NCI-H446 (cell line): ENCODE measurements around the gene DST.
"Not testable (repeated sequence)": the region's sequence is repeated elsewhere in the genome, so short reads cannot be mapped to it uniquely, and the experiment has no call there.

Source experiments
- DNase-seq, 2 experiments: peaks; one replicate each; lab custom pipeline; 2025; lab: John Stamatoyannopoulos, UW

Gene DST

DNA sequence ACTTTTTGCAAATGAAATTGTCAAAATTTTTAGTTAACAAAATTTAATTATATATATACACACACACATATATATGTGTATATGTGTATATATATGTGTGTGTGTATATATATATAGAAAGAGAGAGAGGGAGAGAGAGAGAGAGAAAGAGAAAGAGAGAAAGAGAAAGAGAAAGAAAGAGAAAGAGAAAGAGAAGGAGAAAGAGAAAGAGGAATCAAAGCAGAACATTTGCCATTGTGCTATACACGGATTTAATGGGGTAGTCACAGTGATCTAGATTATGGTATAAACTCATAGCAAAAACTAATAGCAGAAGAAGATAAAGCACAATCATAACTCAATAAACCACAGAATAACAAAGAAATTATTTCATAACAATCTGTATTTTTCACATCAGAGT, 126.7 kb downstream of the DST start:
- no peak for DNase-seq

DNA sequence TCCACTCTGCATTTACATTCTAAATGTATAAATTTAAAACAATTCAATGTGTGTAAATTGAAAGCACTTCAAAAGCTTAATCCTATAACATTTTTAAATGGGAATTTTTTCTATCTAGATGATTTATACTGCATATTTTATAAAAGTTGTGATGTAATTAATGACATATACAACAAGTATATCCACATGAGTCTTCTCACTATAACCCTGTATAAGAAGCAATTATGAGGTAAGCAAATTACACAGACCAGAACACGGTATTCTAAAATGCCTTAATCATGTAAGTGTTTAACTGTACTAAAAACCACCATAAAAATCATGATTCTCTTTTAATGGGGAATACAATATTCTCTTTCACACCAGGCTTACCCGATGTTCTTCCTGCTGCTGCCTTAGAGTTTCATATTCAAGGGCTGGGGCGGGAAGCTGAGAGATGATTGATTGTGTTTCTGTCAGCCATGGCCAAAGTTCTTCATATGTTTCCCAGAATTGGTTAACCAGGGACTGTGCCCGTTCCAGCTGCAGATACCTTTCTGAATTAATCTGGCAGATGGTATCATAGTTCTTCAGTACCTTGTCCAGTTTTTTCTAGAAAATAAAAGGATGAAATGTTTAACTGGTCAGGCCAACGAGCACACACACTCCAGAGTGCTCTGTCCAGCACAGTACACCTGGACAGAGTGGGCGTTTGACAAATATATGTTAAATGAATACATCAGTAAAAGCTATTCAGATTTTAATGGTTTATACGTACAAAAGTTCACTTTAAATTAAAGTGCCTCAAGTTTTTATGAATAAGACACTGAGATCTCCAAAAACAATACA, 127.4 kb downstream of the DST start:
- no peak for DNase-seq

DNA sequence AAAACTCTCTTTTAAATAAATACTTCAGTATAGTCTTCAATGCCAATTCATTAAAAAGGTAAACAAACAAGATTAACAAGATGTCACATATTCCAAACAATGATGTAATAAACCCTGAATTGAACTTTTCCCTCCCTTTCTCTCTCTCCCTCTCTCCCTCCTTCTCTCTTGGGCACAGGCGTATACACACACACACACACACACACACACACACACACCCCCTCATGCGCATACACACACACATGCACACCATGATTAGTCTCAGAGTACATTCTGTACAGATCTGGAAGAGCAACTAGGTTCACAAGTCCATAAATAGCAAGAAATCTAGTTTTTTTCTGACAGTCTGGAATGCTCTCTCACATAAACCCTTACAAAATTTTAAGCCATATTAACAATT, 128.3 kb downstream of the DST start:
- DNase-seq: no peak

DNA sequence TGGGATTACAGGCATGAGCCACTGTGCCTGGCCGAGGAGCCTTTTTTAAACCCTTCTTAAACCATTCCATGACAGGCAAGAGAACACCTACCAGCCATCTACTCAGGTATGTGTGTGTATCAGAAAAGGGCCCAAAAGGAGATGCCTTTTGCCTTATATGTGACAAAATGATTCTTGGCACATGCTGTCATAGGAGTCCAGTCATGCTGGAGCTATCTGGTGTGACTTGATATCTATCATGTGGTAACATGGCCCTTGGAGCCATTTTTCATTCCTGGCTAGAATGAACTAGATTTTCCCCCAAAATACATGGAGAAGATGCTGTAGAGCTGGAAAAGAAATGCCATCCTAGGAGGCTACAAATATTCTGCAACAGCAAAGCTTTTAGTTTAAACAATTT, 129.1 kb downstream of the DST start:
- DNase-seq: no peak

DNA sequence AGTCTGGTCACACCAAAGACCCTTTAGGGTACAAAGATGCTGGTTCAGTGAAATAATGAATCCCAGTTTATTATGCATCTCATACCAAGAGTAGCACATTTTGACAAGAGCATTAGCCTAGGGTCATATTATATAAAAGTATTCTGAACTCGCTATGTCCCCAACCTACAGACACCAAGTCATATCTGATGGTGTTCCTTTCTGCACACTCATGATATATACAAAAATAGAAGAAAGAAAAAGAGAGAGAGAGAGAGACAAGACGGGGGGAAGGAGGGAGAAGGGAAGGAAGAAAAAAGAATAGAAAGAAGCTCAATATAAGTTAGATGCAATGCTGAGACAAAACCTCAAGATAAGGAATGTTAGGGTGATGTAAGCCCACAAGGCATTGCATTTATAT, 131.1 kb downstream of the DST start:
- DNase-seq: no peak

DNA sequence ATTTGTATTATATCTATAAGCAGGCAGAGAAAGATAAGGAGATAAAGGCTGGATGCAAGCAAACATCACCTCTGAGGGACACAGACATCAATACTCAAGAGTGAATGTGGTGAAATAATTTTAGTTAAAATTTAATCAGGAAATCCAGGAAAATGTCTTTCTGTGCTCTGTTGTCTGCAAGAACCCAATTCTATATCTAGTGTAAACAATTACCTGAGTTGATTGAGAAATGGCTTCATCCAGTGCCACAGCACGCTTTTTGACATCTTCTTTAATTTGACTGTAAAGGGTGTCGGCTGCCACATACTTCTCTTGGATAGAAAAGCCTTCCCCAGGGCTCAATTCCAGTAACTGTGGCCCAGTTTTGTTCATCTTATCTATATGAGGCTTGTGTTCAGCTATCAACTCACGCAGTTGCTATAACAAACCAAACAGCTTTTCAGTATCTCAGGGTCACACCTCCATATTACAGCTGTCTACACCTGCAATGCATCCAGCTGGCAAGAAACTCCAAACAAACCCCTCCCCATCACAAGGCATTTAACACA, 131.6 kb downstream of the DST start:
- no peak for DNase-seq

DNA sequence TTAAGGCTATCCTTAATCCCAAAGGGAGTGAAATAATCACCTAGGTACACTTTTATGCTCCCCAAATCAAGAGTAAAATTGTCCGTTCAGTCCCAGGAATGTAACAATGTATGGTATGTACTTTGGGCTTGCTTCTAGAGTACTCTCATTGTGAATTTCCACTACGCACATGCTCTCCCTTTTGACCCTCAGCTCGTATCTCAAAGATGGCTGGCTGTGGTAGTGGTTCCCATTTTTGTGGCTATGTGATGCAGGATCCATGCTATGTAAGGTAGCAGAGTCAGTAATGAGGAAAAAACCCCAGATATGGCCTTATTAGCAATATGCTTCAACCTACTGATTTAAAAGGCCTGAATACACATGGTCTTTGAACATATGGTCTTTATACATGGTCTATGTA, 133.7 kb downstream of the DST start:
- no peak for DNase-seq

DNA sequence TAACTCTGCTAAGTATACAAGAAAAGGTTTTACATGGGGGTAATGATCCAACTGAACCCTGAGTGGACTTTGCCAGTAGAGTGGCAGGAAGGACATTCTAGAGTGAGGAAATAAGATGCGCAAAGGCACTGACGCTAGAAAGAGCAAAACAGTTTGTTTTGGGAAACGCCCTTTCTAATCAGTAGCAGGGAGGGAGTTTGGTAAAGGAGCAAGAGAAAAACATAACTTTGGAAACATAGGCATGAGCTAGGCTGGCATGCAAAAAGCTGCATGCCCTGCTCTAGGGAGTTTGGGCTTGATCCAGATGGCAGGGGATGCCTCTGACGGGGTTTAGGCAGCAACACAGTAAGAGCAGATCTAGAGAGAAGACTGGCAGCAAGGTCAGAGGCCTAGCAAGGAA, 135.2 kb downstream of the DST start:
- DNase-seq: no peak

DNA sequence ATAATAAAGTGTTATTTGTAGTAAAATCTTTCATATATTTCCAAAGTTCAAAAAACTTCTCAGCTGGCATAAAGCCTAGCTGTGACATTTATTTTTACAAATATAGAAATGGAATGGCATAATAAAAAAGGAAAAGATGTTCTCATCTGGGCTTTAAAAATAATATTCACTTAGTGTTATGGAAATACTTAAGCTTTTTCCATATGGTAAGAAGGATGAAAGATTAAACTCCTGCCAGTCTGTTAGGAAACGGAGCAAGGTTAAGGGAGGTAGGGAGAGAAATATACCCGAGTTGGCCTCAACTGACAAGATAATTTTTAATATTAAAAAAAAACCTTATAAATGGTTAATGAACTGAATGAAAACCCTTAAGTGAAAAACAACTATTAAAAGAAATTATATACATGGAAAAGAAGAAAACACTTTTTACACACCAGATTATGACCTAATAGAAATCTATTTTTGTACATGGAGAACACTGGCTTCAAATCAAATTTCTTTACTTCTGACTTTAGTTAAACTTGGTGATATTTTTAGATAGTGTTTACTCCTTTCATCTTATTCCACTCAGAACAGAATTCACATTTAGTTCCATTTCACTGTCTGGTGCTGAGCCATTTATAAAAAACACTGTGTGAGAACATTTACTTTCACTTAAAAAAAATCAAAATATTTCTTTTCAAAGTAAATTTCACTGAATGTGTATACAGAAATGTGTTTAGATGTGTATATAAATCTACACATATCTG, 137.0 kb downstream of the DST start:
- no peak for DNase-seq

DNA sequence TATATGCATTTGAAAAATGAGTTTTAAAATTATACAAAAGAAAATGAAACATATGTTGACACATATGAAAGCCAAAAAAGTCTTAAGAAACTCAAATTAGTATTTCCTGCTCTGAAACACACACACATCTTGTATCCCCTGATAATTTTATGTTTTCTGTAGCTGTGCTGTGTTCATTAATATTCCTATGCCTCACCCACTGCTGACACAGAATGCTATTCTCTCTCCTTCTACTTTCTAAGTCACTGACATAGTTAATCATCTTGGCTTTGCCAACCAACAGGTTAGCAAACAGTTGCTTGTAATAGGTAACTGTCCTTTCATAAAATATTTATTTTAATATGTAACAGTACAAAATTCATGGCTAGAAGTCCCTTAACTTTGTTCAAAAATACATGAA, 140.7 kb downstream of the DST start:
- DNase-seq: no peak

DNA sequence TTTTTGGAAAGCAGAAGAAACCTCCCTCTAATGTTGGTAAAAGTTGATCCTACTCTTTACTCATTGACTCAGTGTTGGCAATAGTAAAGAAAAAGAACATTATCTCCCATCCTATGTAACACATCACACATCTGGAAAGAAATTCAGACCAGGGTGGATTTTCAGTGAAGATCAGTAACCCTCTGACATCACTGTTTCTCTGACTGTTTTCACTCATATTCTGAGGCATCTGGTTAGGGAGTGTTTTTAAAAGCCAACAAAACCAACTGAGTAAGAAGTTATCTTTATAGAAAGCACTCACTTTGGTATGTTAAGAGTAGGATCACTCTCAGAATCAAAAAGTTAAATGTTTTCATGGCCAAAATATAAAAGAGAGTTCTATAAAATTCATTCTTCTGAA, 143.6 kb downstream of the DST start:
- no peak for DNase-seq

DNA sequence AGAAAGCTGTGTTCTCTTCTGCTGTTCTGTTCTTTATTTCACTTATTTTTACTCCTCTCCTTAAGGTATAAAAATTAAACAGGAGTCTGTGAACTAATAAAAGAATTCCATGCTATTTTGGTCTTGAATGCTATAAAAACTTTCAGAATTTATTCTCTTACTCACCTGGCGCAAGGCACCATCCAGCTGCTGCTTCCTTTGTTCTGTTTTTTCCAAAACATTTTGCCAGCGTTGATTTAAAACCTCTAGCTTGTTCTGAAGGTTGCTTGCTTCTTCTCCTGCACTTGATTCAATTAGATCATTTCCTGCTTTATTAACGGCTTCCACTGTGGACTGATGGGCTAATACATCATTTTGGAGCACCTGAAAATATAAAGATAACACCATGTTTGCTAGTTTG, 145.0 kb downstream of the DST start:
- DNase-seq: no peak

DNA sequence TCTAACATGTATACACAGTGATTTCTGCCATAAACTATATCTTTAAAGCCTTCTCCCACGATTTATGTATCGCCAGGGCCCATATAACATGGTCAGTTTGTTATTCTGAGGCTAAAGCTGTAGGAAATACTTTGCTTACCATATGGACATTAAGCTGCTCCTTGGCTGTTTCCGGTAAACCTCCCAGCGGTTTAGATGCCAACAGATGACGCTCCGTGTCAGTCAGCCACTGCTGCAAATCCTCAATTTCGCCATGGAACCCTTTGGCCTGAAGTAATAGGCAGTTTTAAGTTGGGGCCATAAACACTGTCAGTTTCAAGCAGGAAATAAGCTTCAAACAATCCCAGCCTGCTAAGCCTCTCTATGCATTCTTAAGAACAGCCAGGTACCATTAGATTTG, 145.4 kb downstream of the DST start:
- no peak for DNase-seq

DNA sequence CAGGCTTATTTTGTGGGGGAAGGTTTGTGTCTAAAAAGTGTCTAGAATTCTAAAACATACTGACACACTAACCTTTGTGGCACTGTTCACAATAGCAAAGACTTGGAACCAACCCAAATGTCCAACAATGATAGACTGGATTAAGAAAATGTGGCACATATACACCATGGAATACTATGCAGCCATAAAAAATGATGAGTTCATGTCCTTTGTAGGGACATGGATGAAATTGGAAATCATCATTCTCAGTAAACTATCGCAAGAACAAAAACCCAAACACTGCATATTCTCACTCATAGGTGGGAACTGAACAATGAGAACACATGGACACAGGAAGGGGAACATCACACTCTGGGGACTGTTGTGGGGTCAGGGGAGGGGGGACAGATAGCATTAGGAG, 146.0 kb downstream of the DST start:
- not testable (repeated sequence) for DNase-seq

DNA sequence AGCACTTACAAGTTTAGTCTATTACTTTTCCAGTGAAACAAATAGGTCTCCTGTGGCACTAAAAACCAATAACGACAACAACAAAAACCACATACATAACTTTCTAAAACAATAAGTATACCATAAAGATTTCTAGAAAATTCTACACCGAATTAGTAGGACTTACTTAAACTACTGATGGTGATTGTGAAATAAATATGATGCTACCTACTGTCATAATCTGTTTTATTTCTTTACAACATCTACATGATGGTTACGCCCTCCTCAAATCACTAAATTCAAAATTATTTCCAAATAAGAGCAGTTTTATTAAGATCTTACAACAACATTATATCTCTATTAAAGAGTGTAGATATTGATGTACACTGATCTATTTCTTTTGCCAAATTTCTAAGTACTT, 147.0 kb downstream of the DST start:
- no peak for DNase-seq

DNA sequence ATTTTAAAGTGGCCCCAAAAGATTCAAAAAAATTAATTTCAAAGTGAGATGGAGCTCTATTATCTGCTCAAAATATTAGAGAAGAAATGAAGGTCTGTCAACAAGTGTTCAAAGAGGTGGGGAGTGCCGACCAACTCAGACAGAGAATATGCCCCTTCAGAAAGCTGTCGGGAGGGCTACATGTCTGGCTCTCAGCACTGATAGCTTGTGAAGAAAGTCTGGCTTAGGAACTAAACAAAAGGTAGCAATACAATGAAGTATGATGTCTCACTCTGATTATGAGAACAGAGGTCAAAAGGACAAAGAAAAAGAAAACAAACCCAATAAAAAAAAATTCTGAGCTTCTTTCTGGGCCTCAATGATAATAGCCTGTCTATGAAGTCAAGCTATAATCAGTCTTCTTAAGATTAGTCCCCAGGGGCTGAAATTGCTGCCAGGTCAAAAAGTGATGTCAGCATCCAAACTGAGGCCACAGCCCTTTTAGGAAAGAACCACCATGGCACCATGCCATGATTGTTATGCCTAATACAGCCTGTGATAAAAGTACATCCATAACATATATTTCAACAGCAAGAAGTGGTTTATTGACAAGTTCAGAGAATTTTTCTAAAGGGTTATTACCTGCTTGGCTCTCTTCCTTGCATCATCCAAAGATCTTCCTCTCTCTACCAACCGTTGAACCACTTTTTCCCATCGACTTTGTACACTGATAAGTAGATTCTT, 150.9 kb downstream of the DST start:
- DNase-seq: peak in 1 of 2 experiments; percentile 47

DNA sequence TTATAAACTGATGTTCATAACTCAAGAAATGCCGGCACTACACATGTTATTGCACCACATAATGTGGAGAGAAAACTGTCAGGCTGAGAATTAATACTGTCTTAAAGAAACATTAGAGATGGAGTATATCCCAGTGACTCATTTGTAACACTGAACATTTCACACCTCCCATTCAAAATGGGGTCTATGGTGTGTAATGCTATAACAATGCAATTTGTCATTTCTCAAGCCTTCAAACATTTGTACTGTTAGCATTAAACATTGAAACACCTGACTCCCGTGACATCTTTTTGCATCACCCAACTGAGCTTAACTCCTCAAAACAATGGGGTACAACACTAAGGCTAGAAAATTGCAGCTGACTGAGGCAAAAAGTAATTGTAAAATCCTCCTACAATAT, 151.7 kb downstream of the DST start:
- DNase-seq: no peak

DNA sequence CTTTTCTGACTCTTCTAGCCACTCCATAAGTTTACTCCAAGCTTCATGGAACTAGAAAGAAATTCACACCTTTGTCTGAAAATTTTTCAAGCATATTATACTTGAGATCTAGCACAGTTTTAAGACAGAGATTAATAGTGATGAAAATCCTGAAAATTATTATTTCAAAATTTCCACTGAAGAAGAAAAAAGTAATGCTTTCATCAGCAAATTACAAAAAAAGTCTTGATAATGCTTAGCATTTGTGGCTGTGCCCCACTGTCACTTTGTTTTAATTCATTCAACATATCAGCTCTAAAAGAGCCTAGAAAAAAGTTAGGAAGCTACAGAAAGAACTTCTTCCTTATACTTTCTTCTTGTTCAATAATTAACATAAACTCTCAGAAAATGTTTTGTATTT, 153.1 kb downstream of the DST start:
- DNase-seq: no peak

DNA sequence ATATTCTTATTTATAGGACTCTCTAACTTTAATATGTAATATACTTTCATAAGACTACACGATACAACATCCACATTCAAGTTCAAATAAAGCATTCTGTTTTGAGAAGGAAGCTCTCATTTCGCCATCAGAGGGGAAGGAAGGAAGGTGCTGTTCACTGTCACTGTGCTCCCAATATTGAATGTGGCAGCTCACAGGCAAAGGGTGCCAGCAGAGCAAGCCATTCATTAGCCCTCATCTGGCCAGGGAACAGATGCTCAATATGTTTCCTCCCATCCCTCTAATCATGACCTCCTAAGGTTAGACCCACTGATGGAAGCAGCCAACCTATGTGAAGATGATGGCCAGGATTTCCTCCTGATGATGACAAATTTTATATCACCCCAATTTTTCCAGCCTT, 154.4 kb downstream of the DST start:
- no peak for DNase-seq

DNA sequence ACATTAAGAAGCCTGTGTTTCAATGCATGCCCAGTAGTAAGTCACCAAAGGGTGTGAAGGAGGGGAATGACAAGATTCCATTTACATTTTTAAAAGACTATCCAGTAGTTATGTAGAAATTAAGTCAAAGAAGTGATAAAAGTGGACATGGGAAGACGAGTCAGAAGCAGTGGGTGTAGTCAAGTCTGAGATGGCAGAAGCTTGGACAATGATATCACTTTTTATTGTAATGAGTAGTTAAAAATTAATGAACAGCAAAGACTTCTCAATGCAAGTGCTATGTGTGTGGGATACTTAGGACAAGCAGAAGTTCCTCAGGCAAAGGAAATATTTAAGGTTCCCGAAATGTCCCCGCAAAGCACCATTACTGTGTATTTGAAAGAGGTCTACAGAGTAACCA, 156.0 kb downstream of the DST start:
- no peak for DNase-seq

DNA sequence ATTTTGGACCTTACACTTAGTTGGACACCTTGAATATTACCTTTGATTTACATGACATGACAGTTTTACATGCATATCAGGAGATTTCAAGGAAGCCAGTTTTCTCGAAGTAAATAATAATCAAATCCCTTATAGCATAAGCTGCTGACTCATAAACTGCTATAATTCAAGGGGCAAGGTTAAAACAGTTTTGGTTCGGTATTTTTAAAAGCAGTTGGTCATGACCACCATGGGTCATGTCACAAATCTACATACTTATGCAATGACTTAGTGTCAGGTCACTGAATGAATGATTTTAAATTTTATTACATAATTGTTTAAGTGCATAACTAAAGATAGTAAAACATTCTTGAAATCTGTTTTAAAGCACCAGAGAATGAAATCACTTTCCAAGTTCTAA, 158.0 kb downstream of the DST start:
- DNase-seq: no peak

DNA sequence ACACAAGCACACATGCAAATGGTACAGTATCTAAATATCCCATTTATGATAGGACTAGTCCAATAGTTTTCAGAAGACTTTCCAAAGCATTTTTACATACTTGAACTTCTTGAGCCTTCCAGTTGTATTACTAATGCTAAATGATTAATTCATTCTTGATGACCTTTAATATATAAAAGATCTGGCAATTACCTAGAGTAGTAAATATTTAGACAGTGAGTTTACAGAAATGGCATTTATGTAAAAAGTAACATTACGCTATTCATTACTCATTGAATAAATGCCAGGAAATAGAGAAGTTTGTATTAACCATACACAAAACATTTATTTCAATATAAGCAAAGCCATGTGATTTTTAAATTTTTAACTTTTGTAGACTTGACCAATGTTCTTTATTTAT, 158.8 kb downstream of the DST start:
- no peak for DNase-seq

DNA sequence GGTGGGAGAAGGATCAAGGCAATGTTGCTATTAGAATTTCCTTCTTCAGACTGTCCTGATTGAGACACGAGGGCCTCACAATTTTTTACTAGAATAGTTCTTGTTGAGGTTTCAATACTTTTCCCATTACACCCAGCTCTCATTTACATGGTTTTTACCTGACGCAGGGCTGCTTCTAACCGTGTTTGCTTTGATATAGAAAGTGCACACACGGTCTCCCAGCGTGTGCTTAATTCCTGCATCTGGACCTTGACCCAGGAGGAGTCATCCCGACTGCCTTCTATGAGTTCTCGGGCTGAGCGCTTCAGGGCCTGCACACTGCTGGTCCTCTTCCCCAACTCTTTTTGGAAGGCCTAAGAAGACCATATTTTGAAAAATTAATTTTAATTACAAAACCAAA, 160.2 kb downstream of the DST start:
- no peak for DNase-seq
